H9 (cell line): ENCODE data around the gene COX5B. TPM values are rescaled to one million over a fixed set of nuclear protein-coding genes. Genes with fewer than 3 reads are reported as not detected.
"Not testable (repeated sequence)": the region's sequence is repeated elsewhere in the genome, so short reads cannot be mapped to it uniquely, and the experiment has no call there.

ENCODE experiments used
- DNase-seq: peaks from one replicate; pipeline ENCODE4 v3.0.0-alpha.2; 2017
- H2AFZ ChIP-seq: one replicate; pipeline ENCODE4 v1.6.1; 2013; ENCODE audit warnings: mild to moderate bottlenecking, low read length, control low read depth, moderate library complexity
- H2AK5ac ChIP-seq: 2 replicates; pipeline ENCODE4 v1.6.1; 2013; ENCODE audit warnings: low read length, control low read depth, mixed read lengths; ENCODE audit not compliant: insufficient read length
- H2BK120ac ChIP-seq: one replicate; pipeline ENCODE4 v1.6.1; 2013; ENCODE audit warnings: low read depth, mild to moderate bottlenecking, low read length, control low read depth, inconsistent platforms; ENCODE audit not compliant: poor library complexity, severe bottlenecking
- H2BK12ac ChIP-seq: 2 replicates; pipeline ENCODE4 v1.6.1; 2013; ENCODE audit warnings: low read length, control low read depth, mixed read lengths, low read depth; ENCODE audit not compliant: insufficient read length
- H2BK15ac ChIP-seq: 2 replicates; pipeline ENCODE4 v1.6.1; 2013; ENCODE audit warnings: low read depth, low read length, control low read depth
- H2BK20ac ChIP-seq: one replicate; pipeline ENCODE4 v1.6.1; 2013; ENCODE audit warnings: low read depth, mild to moderate bottlenecking, low read length, control low read depth, inconsistent platforms; ENCODE audit not compliant: poor library complexity, severe bottlenecking
- H2BK5ac ChIP-seq: 2 replicates; pipeline ENCODE4 v1.6.1; 2013; ENCODE audit warnings: low read length, control low read depth, mixed read lengths; ENCODE audit not compliant: insufficient read length
- H3K14ac ChIP-seq: 2 replicates; pipeline ENCODE4 v1.6.1; 2013; ENCODE audit warnings: low read length, control low read depth; ENCODE audit not compliant: insufficient read depth
- H3K18ac ChIP-seq: 2 replicates; pipeline ENCODE4 v1.6.1; 2013; ENCODE audit warnings: low read depth, mild to moderate bottlenecking, mixed read lengths, low read length, control low read depth; ENCODE audit not compliant: insufficient read length
- H3K23ac ChIP-seq: 2 replicates; pipeline ENCODE4 v1.6.1; 2013; ENCODE audit warnings: low read length, control low read depth, mixed read lengths, low read depth; ENCODE audit not compliant: insufficient read length
- H3K23me2 ChIP-seq: 2 replicates; pipeline ENCODE4 v1.6.1; 2013; ENCODE audit warnings: low read depth, mild to moderate bottlenecking, mixed read lengths, low read length, control low read depth; ENCODE audit not compliant: insufficient read length, poor library complexity, severe bottlenecking
- H3K27ac ChIP-seq: 2 replicates; pipeline ENCODE4 v1.5.1; 2013; ENCODE audit warnings: low read length, control low read depth, mixed read lengths, low read depth; ENCODE audit not compliant: insufficient read length
- H3K27me3 ChIP-seq: 2 replicates; pipeline ENCODE4 v1.6.1; 2013; ENCODE audit warnings: low read length, control low read depth, inconsistent platforms; ENCODE audit not compliant: insufficient read depth
- H3K4ac ChIP-seq: 2 replicates; pipeline ENCODE4 v1.6.1; 2013; ENCODE audit warnings: low read depth, mild to moderate bottlenecking, control low read depth, inconsistent platforms, low read length, moderate library complexity
- H3K4me1 ChIP-seq: 2 replicates; pipeline ENCODE4 v1.6.1; 2013; ENCODE audit warnings: low read length, control low read depth, inconsistent platforms; ENCODE audit not compliant: insufficient read depth
- H3K4me2 ChIP-seq: 2 replicates; pipeline ENCODE4 v1.6.1; 2013; ENCODE audit warnings: low read length, control low read depth, mixed read lengths; ENCODE audit not compliant: insufficient read length, insufficient read depth
- H3K56ac ChIP-seq: 2 replicates; pipeline ENCODE4 v1.6.1; 2013; ENCODE audit warnings: low read depth, mild to moderate bottlenecking, mixed read lengths, low read length, control low read depth; ENCODE audit not compliant: insufficient read length
- H3K79me1 ChIP-seq: 2 replicates; pipeline ENCODE4 v1.6.1; 2013; ENCODE audit warnings: low read depth, mild to moderate bottlenecking, moderate library complexity, low read length, control low read depth, inconsistent platforms; ENCODE audit not compliant: insufficient read depth, poor library complexity, severe bottlenecking
- H3K79me2 ChIP-seq: 2 replicates; pipeline ENCODE4 v1.6.1; 2013; ENCODE audit warnings: low read length, control low read depth, inconsistent platforms; ENCODE audit not compliant: insufficient read depth
- H3K9ac ChIP-seq: 2 replicates; pipeline ENCODE4 v1.6.1; 2013; ENCODE audit warnings: low read length, control low read depth, mixed read lengths; ENCODE audit not compliant: insufficient read length; ENCODE audit errors: extremely low read depth
- H3K9me3 ChIP-seq: one replicate; pipeline ENCODE4 v1.6.1; 2013; ENCODE audit warnings: low read depth, low read length, inconsistent platforms; ENCODE audit not compliant: control insufficient read depth
- H3T11ph ChIP-seq: one replicate; pipeline ENCODE4 v1.6.1; 2013; ENCODE audit warnings: mild to moderate bottlenecking, low read length, control low read depth, inconsistent platforms
- H4K20me1 ChIP-seq: one replicate; pipeline ENCODE4 v1.6.1; 2013; ENCODE audit not compliant: control insufficient read depth, insufficient read length, insufficient read depth
- H4K5ac ChIP-seq: 2 replicates; pipeline ENCODE4 v1.6.1; 2013; ENCODE audit warnings: low read depth, mild to moderate bottlenecking, mixed read lengths, low read length, control low read depth; ENCODE audit not compliant: insufficient read length
- H4K8ac ChIP-seq: replicated peaks from 2 replicates; pipeline ENCODE4 v1.6.1; 2013; ENCODE audit warnings: low read length, control low read depth, mixed read lengths, low read depth; ENCODE audit not compliant: insufficient read length
- H4K91ac ChIP-seq: 2 replicates; pipeline ENCODE4 v1.6.1; 2013; ENCODE audit warnings: low read depth, mild to moderate bottlenecking, moderate library complexity, mixed read lengths, low read length, control low read depth; ENCODE audit not compliant: insufficient read length
- H3K27ac Mint-ChIP-seq, 3 experiments: 2 replicates in 2 of 3; 3 replicates in 1 of 3; pipeline ENCODE4 v1.8.0; 2020 to 2021; ENCODE audit warnings: mixed read lengths in 3 of 3, mild to moderate bottlenecking in 1 of 3, moderate library complexity in 1 of 3
- H3K27me3 Mint-ChIP-seq: 2 replicates; pipeline ENCODE4 v1.8.0; 2021; ENCODE audit warnings: low read depth, mild to moderate bottlenecking, moderate library complexity, mixed read lengths
- H3K36me3 Mint-ChIP-seq, 3 experiments: 2 replicates in 2 of 3; 3 replicates in 1 of 3; pipeline ENCODE4 v1.8.0; 2020 to 2021; ENCODE audit warnings: low read depth in 3 of 3, mixed read lengths in 3 of 3; ENCODE audit not compliant: insufficient read depth in 1 of 3
- H3K4me1 Mint-ChIP-seq, 2 experiments: 2 replicates each; pipeline ENCODE4 v1.8.0; 2020; ENCODE audit warnings: mixed read lengths in 2 of 2
- H3K4me3 Mint-ChIP-seq, 2 experiments: 2 replicates in 1 of 2; 3 replicates in 1 of 2; pipeline ENCODE4 v1.8.0; 2020 to 2021; ENCODE audit warnings: mild to moderate bottlenecking in 2 of 2, mixed read lengths in 2 of 2, moderate library complexity in 1 of 2
- H3K9me3 Mint-ChIP-seq, 2 experiments: 2 replicates in 1 of 2; 3 replicates in 1 of 2; pipeline ENCODE4 v1.8.0; 2020; ENCODE audit warnings: mild to moderate bottlenecking in 2 of 2, mixed read lengths in 2 of 2, moderate library complexity in 1 of 2
- WGBS: extraction: QIAGEN DNeasy Blood & Tissue Kit; methylation state at CpG from one replicate; pipeline ENCODE4 v1.1.7; 2013; ENCODE audit warnings: missing lambda C conversion rate, low lambda C conversion rate, mixed read lengths; ENCODE audit not compliant: insufficient read length; ENCODE audit errors: extremely low coverage; 5-methylcytosine and 5-hydroxymethylcytosine counted together
- total RNA-seq: library from RNA; stranded (reverse); gene quantifications from 2 replicates; pipeline ENCODE4 v1.2.1, GENCODE V29; 2021

The COX5B gene
- total RNA-seq, 1 experiment from 2014 or later, result 237 TPM

DNA sequence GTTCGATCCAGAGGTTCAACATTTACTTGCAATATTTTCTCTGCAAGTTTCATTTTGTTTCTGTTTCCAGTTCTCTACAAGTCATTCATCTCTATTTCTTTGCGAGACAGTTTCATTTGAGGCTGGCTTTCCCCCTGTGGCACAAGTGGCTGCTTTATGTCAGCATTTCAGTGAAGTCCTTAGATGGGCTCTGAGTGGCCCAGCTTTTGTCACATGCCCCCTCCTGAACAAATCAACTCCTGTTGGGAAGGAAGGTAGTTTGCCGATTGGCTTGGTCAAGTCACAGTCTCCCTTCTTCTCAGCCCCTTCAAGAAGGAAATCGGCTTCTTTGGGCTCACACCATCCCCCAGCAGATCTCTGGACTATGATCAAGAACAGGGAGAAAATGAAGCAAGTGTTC is 37.1 kb upstream of the COX5B start:
- H3K4me1 Mint-ChIP-seq, result peaks cover 12 to 13% of the 10 kb centered on the region in 2 experiments
- no CpG with 5 or more reads among the region's 4 CpGs for WGBS
- H3K23me2 ChIP-seq, result not testable (repeated sequence)

DNA sequence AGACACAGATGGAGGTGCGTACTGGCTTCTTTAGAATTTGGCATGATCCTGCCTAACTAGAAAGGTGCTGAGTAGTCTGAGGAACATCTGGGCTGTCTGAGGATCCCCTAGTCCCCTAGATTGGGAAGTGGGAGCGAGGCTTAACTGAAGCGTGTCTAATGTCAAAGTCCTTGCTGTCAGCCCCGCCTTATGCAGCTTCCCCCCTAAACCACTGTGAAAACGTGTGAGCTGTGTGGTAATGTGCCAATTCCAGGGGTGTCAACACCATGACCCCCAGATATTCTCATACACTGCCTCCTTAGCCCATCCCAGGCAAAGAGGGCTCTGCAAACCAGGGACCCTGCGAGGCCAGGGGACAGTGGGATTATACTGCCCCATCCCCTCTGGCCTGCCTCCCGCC is 34.0 kb upstream of the COX5B start:
- not testable (repeated sequence) for H2BK12ac ChIP-seq, H3K27ac ChIP-seq, H4K8ac ChIP-seq, H3K9me3 Mint-ChIP-seq, H2BK120ac ChIP-seq, H3K4me1 Mint-ChIP-seq, H3K9me3 ChIP-seq, H4K91ac ChIP-seq, H3K23me2 ChIP-seq, H4K20me1 ChIP-seq, H4K5ac ChIP-seq, H3K79me2 ChIP-seq, H3K4ac ChIP-seq, H3K4me1 ChIP-seq, H2AK5ac ChIP-seq, H3K56ac ChIP-seq, DNase-seq, H3K23ac ChIP-seq, H3K27ac Mint-ChIP-seq, H2BK15ac ChIP-seq, H3K9ac ChIP-seq, H2BK5ac ChIP-seq, H3K4me3 Mint-ChIP-seq, H3K4me2 ChIP-seq, H2BK20ac ChIP-seq, H3K36me3 Mint-ChIP-seq, H3K79me1 ChIP-seq, H3K27me3 ChIP-seq, H3K27me3 Mint-ChIP-seq, H2AFZ ChIP-seq, H3K18ac ChIP-seq, H3T11ph ChIP-seq, H3K14ac ChIP-seq
- WGBS, result no CpG with 5 or more reads among the region's 7 CpGs

More for the DNA sequence above, 37.1 kb upstream of the COX5B start:
- H3K56ac ChIP-seq, H3T11ph ChIP-seq, H3K27me3 ChIP-seq, H3K9ac ChIP-seq, H3K23ac ChIP-seq, H3K79me2 ChIP-seq, H3K18ac ChIP-seq, H2BK12ac ChIP-seq, H4K5ac ChIP-seq, H3K4ac ChIP-seq, H3K14ac ChIP-seq, H2BK15ac ChIP-seq, H3K79me1 ChIP-seq, H3K9me3 Mint-ChIP-seq, H3K9me3 ChIP-seq, H3K36me3 Mint-ChIP-seq, DNase-seq, H3K27ac Mint-ChIP-seq, H4K91ac ChIP-seq, H3K27ac ChIP-seq, H2BK120ac ChIP-seq, H4K8ac ChIP-seq, H3K27me3 Mint-ChIP-seq, H2AFZ ChIP-seq, H2BK5ac ChIP-seq, H2BK20ac ChIP-seq, H2AK5ac ChIP-seq, H3K4me1 ChIP-seq, H3K4me3 Mint-ChIP-seq, H3K4me2 ChIP-seq, H4K20me1 ChIP-seq: not testable (repeated sequence)
